ENCODE results near the gene DENND1A.

The DENND1A gene

DNA sequence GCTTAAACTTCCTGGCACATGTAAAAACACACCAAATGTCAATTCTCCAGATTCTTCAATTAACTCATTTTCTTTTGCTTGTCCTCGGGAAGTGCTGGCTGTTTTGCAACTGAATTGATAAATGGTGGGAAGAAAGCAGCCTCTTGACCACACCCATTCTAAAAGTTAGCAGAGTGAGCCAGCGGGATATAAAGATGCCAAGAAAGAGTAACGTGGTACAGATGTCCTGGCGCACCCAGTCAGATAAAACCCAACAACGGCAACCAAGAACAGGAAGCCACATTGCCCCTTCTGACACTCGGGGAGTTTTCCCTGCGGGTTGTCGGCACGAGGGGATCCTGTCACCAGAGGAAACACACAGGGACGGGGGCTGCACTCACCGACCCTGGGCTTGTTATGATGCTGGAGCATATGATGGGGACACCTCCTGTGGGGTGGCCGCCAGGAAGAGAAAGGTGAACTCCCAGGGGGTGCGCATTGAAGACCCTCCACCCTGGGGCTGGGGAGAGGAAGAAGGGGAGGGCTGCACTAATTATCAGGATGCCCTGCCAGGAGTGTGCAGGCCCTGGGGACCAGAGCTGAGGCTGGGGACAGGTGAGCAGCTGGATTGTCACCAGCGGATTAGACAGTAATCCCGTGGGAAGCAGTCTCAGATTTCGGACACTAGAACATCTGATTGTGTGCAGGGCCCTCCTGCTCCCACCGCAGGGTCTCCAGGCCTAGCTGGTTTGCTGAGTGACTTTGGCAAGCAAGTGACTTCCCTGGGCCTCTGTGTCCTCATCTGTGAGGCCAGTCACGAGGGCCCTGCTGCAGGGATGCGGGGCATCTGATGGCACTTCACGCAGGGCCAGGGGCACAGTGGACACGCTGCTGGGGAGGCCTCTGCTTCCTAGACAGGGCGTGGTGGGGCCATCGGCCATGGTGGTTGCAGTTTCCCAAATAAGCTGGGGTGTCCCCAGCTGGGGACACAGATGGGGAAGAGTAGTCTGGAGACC, 514.7 kb downstream of the DENND1A start:
- no peak overlapping the region for H2BK5ac ChIP-seq (ENCODE audit: low read length)
- H2BK15ac ChIP-seq (ENCODE audit: low read length): no peak overlapping the region
- H2BK12ac ChIP-seq (ENCODE audit: low read length): no peak overlapping the region
- H3K4me3 ChIP-seq (ENCODE audit: low read length in 2 of 2): no peak overlapping the region
- H3K4me2 ChIP-seq (ENCODE audit: insufficient read depth, low read length, poor library complexity, severe bottlenecking): no peak overlapping the region
- H3K9ac ChIP-seq (ENCODE audit: low read depth, low read length, poor library complexity): peak overlapping the region; percentile 57
- no CpG with 5 or more reads among the region's 23 CpGs for WGBS, 2 donors (ENCODE audit: extremely low coverage in 2 of 2, insufficient read length in 2 of 2, insufficient replicate concordance in 1 of 2)
- no peak overlapping the region for H4K8ac ChIP-seq (ENCODE audit: low read depth, low read length)
- H3K79me1 ChIP-seq (ENCODE audit: low read depth, low read length): no peaks in the 10 kb centered on the region
- peaks cover 17 to 26% of the 10 kb centered on the region in 2 donors for H3K4me1 ChIP-seq (ENCODE audit: control insufficient read depth in 2 of 2, insufficient read depth in 1 of 2, low read depth in 1 of 2, low read length in 2 of 2)
- peaks cover 0 to 2% of the 10 kb centered on the region in 2 donors for H3K36me3 ChIP-seq (replicated peaks in 1 of 2; ENCODE audit: control insufficient read depth in 2 of 2, insufficient read depth in 2 of 2, low read length in 2 of 2)
- peak overlapping the region; percentile 76 for H3K18ac ChIP-seq (ENCODE audit: low read length)
- no peak for DNase-seq (ENCODE audit: low spot score)
- H2AFZ ChIP-seq (ENCODE audit: low read length): no peak overlapping the region
- no peak overlapping the region for H2BK120ac ChIP-seq (ENCODE audit: low read depth, low read length)
- H3K14ac ChIP-seq (ENCODE audit: low read length): peak overlapping the region; percentile 44
- peak overlapping the region; percentile 73 for H2AK5ac ChIP-seq (ENCODE audit: low read depth, low read length)
- peak overlapping the region; percentile 3 for H4K91ac ChIP-seq (ENCODE audit: low read depth, low read length, poor library complexity)
- no peak overlapping the region for H3K27ac ChIP-seq (replicated peaks; ENCODE audit: low read length)
- peak overlapping the region; percentile 22 for H3K23ac ChIP-seq (ENCODE audit: low read depth, low read length, poor library complexity)
- no peak overlapping the region for H3K4ac ChIP-seq (ENCODE audit: low read length)
- no peaks in the 10 kb centered on the region for H3K9me3 ChIP-seq (replicated peaks in 1 of 2; ENCODE audit: control insufficient read depth in 2 of 2, insufficient read depth in 1 of 2, low read depth in 1 of 2, low read length in 2 of 2)
- H3K27me3 ChIP-seq (ENCODE audit: control insufficient read depth in 3 of 3, insufficient read depth in 3 of 3, low read depth in 1 of 3, low read length in 3 of 3): no peaks in the 10 kb centered on the region

DNA sequence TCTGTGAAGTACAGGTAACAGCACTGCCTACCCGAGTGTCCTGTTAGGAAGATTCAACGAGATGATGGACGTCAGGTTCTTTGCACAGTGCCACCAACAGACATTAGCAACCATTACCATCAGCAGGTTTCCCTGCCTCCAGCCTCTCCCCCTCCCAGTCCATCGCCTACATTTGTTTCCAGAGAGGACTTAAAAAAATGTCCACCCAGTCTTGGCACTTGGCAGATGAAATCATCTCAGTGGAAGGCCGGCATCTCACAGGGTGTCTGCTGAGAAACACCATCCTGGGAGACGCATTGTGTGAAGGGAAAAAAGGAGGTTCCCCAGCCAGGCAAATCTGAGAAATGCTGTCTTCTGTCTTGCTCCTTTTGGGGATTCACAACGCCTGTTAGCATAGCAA, 515.7 kb downstream of the DENND1A start:
- H3K27me3 ChIP-seq (ENCODE audit: control insufficient read depth in 3 of 3, insufficient read depth in 3 of 3, low read depth in 1 of 3, low read length in 3 of 3): no peaks in the 10 kb centered on the region
- H2BK15ac ChIP-seq (ENCODE audit: low read length): no peak overlapping the region
- no peak overlapping the region for H3K23ac ChIP-seq (ENCODE audit: low read depth, low read length, poor library complexity)
- H3K27ac ChIP-seq (replicated peaks; ENCODE audit: low read length): no peak overlapping the region
- no peak overlapping the region for H4K8ac ChIP-seq (ENCODE audit: low read depth, low read length)
- no peaks in the 10 kb centered on the region for H3K9me3 ChIP-seq (replicated peaks in 1 of 2; ENCODE audit: control insufficient read depth in 2 of 2, insufficient read depth in 1 of 2, low read depth in 1 of 2, low read length in 2 of 2)
- peaks cover 8 to 15% of the 10 kb centered on the region in 2 donors for H3K4me1 ChIP-seq (ENCODE audit: control insufficient read depth in 2 of 2, insufficient read depth in 1 of 2, low read depth in 1 of 2, low read length in 2 of 2)
- no peaks in the 10 kb centered on the region for H3K79me1 ChIP-seq (ENCODE audit: low read depth, low read length)
- no peak overlapping the region for H2AFZ ChIP-seq (ENCODE audit: low read length)
- H3K18ac ChIP-seq (ENCODE audit: low read length): no peak overlapping the region
- no peak overlapping the region for H4K91ac ChIP-seq (ENCODE audit: low read depth, low read length, poor library complexity)
- H2BK120ac ChIP-seq (ENCODE audit: low read depth, low read length): no peak overlapping the region
- H3K36me3 ChIP-seq (replicated peaks in 1 of 2; ENCODE audit: control insufficient read depth in 2 of 2, insufficient read depth in 2 of 2, low read length in 2 of 2): peaks cover 0 to 2% of the 10 kb centered on the region in 2 donors
- no peak overlapping the region for H2AK5ac ChIP-seq (ENCODE audit: low read depth, low read length)
- H2BK5ac ChIP-seq (ENCODE audit: low read length): no peak overlapping the region
- no peak overlapping the region for H3K4ac ChIP-seq (ENCODE audit: low read length)
- whole genome bisulfite sequencing, 2 donors (ENCODE audit: extremely low coverage in 2 of 2, insufficient read length in 2 of 2, insufficient replicate concordance in 1 of 2): no CpG with 5 or more reads among the region's 7 CpGs
- H3K9ac ChIP-seq (ENCODE audit: low read depth, low read length, poor library complexity): no peak overlapping the region
- H3K14ac ChIP-seq (ENCODE audit: low read length): no peak overlapping the region
- H2BK12ac ChIP-seq (ENCODE audit: low read length): no peak overlapping the region
- H3K4me3 ChIP-seq (ENCODE audit: low read length in 2 of 2): no peak overlapping the region
- no peak for DNase-seq (ENCODE audit: low spot score)
- no peak overlapping the region for H3K4me2 ChIP-seq (ENCODE audit: insufficient read depth, low read length, poor library complexity, severe bottlenecking)

DNA sequence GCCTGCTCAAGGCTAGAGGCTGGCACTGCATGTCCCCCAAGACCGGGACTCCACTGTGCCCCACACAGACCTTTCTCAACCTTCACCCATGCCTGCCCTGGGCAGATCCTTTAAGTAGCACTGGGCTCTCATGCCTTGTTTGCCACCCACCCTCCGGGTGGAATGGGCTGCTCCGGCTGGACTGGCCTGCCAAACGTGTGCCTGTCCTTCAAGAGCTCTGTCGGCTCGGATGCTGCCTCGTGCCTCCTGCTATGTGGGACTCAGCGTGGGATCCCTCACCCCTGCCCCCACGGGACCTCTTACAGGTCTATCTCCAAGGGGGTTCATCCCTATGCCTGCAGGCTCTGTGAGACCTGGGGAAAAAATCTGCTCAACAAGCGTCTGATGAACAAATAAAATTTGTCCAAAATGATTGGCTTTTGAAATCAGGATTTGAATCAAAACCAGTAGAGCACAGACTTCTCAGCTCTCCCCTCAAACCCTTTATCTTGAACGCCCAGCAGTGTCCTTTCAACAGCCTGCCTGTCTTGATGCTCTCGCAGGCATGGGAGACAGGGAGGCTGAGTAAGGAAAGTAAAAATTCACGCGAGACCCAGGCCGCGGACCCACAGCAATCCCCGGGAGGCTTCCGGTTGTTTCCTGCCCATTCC, 517.6 kb downstream of the DENND1A start:
- H3K18ac ChIP-seq (ENCODE audit: low read length): peak overlapping the region; percentile 2
- no CpG with 5 or more reads among the region's 18 CpGs for WGBS, 2 donors (ENCODE audit: extremely low coverage in 2 of 2, insufficient read length in 2 of 2, insufficient replicate concordance in 1 of 2)
- no peaks in the 10 kb centered on the region for H3K27me3 ChIP-seq (ENCODE audit: control insufficient read depth in 3 of 3, insufficient read depth in 3 of 3, low read depth in 1 of 3, low read length in 3 of 3)
- H3K4me1 ChIP-seq (ENCODE audit: control insufficient read depth in 2 of 2, insufficient read depth in 1 of 2, low read depth in 1 of 2, low read length in 2 of 2): peaks cover 6 to 11% of the 10 kb centered on the region in 2 donors
- H2AFZ ChIP-seq (ENCODE audit: low read length): no peak overlapping the region
- no peak overlapping the region for H2BK5ac ChIP-seq (ENCODE audit: low read length)
- peak overlapping the region; percentile 10 for H2AK5ac ChIP-seq (ENCODE audit: low read depth, low read length)
- no peak for DNase-seq (ENCODE audit: low spot score)
- no peak overlapping the region for H4K91ac ChIP-seq (ENCODE audit: low read depth, low read length, poor library complexity)
- peaks cover 0 to 2% of the 10 kb centered on the region in 2 donors for H3K36me3 ChIP-seq (replicated peaks in 1 of 2; ENCODE audit: control insufficient read depth in 2 of 2, insufficient read depth in 2 of 2, low read length in 2 of 2)
- H3K23ac ChIP-seq (ENCODE audit: low read depth, low read length, poor library complexity): peak overlapping the region; percentile 52
- no peaks in the 10 kb centered on the region for H3K9me3 ChIP-seq (replicated peaks in 1 of 2; ENCODE audit: control insufficient read depth in 2 of 2, insufficient read depth in 1 of 2, low read depth in 1 of 2, low read length in 2 of 2)
- no peak overlapping the region for H2BK15ac ChIP-seq (ENCODE audit: low read length)
- H4K8ac ChIP-seq (ENCODE audit: low read depth, low read length): no peak overlapping the region
- no peak overlapping the region for H2BK120ac ChIP-seq (ENCODE audit: low read depth, low read length)
- no peak overlapping the region for H3K4me2 ChIP-seq (ENCODE audit: insufficient read depth, low read length, poor library complexity, severe bottlenecking)
- H3K79me1 ChIP-seq (ENCODE audit: low read depth, low read length): no peaks in the 10 kb centered on the region
- peak overlapping the region; percentile 79 for H3K14ac ChIP-seq (ENCODE audit: low read length)
- no peak overlapping the region for H3K27ac ChIP-seq (replicated peaks; ENCODE audit: low read length)
- H3K4me3 ChIP-seq (ENCODE audit: low read length in 2 of 2): no peak overlapping the region
- H3K9ac ChIP-seq (ENCODE audit: low read depth, low read length, poor library complexity): no peak overlapping the region
- H2BK12ac ChIP-seq (ENCODE audit: low read length): no peak overlapping the region
- no peak overlapping the region for H3K4ac ChIP-seq (ENCODE audit: low read length)

DNA sequence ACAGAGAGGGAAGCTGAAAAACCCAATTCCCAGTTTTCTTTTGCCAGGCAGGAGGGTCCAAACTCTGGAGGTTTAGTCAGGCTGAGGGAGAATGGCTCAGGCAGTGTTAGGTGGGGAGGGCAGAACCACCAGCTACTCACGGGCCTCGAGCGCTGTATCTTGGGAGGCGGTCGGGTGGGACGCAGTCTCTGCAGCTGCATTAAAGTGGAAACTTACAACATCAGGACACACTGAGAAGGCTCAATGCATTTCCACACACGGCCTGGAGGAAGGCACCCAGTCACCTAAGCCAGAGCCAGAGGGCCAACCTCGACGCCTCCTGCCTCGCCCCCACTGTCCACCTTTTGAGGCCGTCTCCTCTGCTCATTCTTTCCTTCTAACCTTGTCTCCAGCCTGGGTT, 518.3 kb downstream of the DENND1A start:
- H2BK15ac ChIP-seq (ENCODE audit: low read length): no peak overlapping the region
- no peak for DNase-seq (ENCODE audit: low spot score)
- no peak overlapping the region for H2BK120ac ChIP-seq (ENCODE audit: low read depth, low read length)
- no peak overlapping the region for H3K9ac ChIP-seq (ENCODE audit: low read depth, low read length, poor library complexity)
- no peaks in the 10 kb centered on the region for H3K27me3 ChIP-seq (ENCODE audit: control insufficient read depth in 3 of 3, insufficient read depth in 3 of 3, low read depth in 1 of 3, low read length in 3 of 3)
- no peak overlapping the region for H3K23ac ChIP-seq (ENCODE audit: low read depth, low read length, poor library complexity)
- peak overlapping the region; percentile 54 for H2AK5ac ChIP-seq (ENCODE audit: low read depth, low read length)
- H3K4ac ChIP-seq (ENCODE audit: low read length): no peak overlapping the region
- H3K4me3 ChIP-seq (ENCODE audit: low read length in 2 of 2): no peak overlapping the region
- no peak overlapping the region for H2BK12ac ChIP-seq (ENCODE audit: low read length)
- no peak overlapping the region for H3K27ac ChIP-seq (replicated peaks; ENCODE audit: low read length)
- no peak overlapping the region for H3K18ac ChIP-seq (ENCODE audit: low read length)
- H3K4me2 ChIP-seq (ENCODE audit: insufficient read depth, low read length, poor library complexity, severe bottlenecking): no peak overlapping the region
- H3K79me1 ChIP-seq (ENCODE audit: low read depth, low read length): no peaks in the 10 kb centered on the region
- peak overlapping the region; percentile 79 for H3K14ac ChIP-seq (ENCODE audit: low read length)
- H2BK5ac ChIP-seq (ENCODE audit: low read length): no peak overlapping the region
- no peak overlapping the region for H2AFZ ChIP-seq (ENCODE audit: low read length)
- H4K8ac ChIP-seq (ENCODE audit: low read depth, low read length): no peak overlapping the region
- WGBS, 2 donors (ENCODE audit: extremely low coverage in 2 of 2, insufficient read length in 2 of 2, insufficient replicate concordance in 1 of 2): no CpG with 5 or more reads among the region's 11 CpGs
- H3K36me3 ChIP-seq (replicated peaks in 1 of 2; ENCODE audit: control insufficient read depth in 2 of 2, insufficient read depth in 2 of 2, low read length in 2 of 2): peaks cover 0 to 2% of the 10 kb centered on the region in 2 donors
- H3K4me1 ChIP-seq (ENCODE audit: control insufficient read depth in 2 of 2, insufficient read depth in 1 of 2, low read depth in 1 of 2, low read length in 2 of 2): peaks cover 11 to 17% of the 10 kb centered on the region in 2 donors
- H3K9me3 ChIP-seq (replicated peaks in 1 of 2; ENCODE audit: control insufficient read depth in 2 of 2, insufficient read depth in 1 of 2, low read depth in 1 of 2, low read length in 2 of 2): no peaks in the 10 kb centered on the region
- no peak overlapping the region for H4K91ac ChIP-seq (ENCODE audit: low read depth, low read length, poor library complexity)

Measured in neuronal stem cell (in vitro differentiated cells).